DMS153 treated with DMSO at 0.1 percent for 48 hours (cell line): ENCODE measurements around the gene GNAL.

Source experiments
- DNase-seq: peaks from one replicate; lab custom pipeline; 2025; ENCODE audit not compliant: unreplicated experiment; lab: John Stamatoyannopoulos, UW

The GNAL gene

DNA sequence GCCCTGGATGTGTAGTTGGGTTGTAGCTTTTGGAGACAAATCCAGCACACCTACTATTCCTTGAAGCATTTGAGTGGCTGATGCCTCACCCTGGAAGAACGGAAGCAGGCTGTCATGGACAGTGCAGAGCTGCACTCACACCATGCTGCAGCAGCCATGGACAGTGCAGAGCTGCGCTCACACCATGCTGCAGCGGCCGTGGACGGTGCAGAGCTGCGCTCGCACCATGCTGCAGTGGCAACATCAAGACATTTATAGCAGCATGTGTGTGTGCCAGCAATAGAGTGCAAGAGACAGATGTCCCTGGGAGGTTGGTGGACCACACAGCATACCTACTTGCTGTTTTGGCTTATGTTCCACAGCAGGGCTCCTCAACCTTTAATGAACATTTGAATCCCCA, 30.6 kb downstream of the GNAL start:
- no peak for DNase-seq

- no peak for DNase-seq
These were observed 32.7 kb downstream of the GNAL start for GRCh38 chr18:11721720-11722119.

DNA sequence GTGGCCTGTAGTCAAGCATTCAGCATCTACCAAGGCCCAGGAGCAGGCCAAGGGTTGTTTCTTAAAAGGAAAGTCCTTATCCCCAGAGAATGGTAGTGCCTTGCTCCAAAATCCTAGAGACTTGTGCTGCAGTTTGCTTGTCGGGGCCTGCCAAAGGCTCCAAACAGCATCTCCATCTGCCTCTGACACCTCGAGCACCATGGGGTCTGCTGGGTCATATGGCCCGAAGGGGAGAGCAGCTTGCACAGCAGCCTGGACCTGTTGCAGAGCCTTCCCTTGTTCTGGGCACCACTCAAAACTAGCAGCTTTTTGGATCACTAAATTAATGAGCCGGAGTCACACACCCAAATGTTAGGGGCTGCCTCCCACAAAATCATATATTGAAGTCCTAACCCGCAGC, 35.7 kb downstream of the GNAL start:
- no peak for DNase-seq

- no peak for DNase-seq
These were observed 37.5 kb downstream of the GNAL start for GRCh38 chr18:11726556-11726955.

DNA sequence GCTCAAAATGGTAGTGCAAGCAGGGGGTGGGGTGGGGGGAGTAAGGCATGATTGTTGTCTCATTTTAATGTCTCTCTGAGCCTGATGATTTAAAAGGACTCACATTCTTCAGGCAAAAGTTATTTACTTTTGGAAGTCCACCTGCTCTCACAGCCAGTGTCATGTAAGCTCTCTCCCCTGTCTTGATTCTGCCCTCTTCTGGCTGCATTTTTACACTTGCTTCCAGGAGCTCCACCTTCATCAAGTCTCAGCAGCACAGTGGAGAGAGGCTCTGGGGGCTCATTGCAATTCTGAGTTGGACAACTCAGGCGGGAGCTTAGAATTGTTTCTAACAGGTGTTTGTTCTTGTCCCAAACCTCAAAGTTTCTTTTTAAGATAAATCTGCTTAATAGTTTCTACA, 39.2 kb downstream of the GNAL start:
- DNase-seq, result no peak

DNA sequence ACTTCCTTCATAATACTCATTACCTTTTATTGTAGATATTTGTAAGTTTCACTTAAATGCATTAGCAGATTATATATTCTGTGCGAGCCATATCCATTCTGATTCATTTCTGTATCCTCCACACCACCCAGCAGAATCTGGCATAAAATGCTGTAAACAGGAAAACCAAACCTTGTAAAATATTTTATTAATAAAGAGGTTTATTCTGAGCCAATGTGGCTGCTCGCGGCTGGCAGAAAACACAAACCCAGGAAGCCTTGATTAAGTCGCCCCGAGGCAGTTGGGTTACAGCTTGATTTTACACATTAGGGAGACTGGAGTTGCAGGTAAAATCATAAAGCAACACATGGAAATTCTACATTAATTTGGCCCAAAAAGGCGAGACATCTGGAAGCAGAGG, 40.5 kb downstream of the GNAL start:
- no peak for DNase-seq

DNA sequence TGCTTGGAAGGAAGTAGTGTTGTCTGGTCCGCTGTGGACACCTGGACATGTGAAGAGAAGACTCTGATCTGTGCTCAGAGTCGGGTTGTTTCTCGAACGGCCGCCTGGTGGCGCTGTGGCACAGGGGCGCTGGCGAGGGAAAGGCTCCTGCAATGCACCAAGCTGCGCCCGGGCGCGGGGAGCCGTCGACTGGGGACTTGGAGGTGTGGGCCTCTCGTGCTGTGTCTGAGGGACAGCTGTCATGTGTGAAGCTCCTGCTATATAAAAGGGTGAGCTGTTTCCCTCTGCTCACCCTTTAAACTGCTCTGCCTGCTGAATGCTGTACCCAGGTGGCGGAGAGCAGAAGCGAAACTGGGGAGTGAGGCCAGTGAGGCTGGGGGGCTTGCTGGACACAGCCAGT, 44.0 kb downstream of the GNAL start:
- DNase-seq, result peak; percentile 9

- DNase-seq, result no peak
These were observed 47.6 kb downstream of the GNAL start for GRCh38 chr18:11736656-11737055.

DNA sequence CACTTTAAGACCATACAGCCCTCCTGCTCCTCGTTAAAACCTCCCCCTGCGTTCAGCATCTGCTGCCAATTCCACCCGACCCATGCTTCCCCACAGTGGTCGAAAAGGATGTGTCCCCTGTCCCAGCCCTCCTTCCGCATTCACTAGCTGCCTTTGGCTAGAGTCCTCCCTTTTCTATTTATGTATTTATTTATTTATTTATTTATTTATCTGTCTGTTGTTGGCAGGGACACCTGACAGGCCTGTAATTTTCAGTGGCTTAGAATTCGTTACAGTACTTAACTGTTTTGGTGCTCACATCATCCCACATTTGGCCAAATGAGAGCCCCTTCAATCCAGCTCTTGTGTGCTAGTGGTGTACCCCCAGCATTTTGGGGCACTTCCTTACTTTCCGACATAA, 50.8 kb downstream of the GNAL start:
- DNase-seq, result no peak

DNA sequence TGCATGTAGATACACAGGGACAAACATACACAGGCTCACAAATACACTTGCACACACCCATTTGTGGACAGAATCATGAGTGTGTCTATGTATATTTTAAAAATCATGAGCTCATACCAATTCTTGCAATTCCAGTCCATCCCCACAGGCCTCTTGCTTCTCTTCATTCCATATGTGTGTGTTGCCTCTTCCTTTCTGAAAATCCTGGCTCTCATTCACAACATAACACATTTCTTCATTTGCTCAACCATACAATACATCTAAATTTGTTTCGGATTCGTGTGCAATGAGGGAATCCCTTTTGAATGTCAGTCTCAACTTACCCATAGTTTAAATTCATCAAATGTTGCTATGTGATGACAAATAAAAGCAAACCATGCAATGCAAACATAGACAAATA, 51.4 kb downstream of the GNAL start:
- DNase-seq, result no peak

- DNase-seq, result no peak
These were observed 52.6 kb downstream of the GNAL start for GRCh38 chr18:11741505-11742145.

GRCh38 chr18:11745521-11745920, 56.5 kb downstream of the GNAL start:
- no peak for DNase-seq

DNA sequence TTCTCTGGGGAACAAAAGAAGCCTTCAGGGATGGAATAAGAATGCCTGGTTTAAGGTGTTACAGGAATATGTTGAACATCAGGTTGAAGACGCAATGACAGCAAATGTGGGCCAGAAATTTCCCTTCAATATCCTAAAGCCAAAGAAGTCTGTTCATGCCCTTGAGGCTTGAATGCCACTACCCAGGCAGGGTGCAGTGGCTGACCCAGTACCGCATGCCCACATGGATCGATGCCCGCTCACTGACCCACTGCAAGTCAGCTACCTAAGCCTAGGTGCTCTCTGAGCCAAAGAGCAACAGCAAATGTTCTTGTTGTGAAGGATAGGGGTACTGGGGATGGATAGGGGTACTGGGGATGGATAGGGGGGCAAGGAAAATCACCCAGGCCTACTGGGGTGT, 58.2 kb downstream of the GNAL start:
- DNase-seq, result no peak

DNA sequence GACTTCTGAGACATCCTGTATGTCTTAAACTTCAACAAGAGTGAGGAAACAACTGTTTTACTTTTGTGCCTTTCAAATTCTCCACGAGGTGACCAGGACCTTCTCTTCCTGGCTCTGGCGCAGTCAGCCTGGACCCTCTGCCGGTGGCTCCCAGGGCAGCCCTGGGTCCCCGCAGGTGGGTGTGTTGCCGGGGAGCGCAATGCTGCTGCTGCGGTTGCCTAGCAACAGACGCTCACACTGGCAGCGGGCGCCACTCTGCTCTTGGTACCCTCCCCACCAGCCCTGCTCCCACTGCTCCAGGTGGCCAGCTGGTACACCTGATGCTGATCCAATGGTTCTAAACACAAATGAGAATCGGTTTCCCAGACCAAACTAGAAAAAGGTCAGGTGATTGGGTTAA, 58.7 kb downstream of the GNAL start:
- no peak for DNase-seq

GRCh38 chr18:11749305-11749704, 60.2 kb downstream of the GNAL start:
- no peak for DNase-seq

- no peak for DNase-seq
These were observed 61.1 kb downstream of the GNAL start for GRCh38 chr18:11750171-11750570.

DNA sequence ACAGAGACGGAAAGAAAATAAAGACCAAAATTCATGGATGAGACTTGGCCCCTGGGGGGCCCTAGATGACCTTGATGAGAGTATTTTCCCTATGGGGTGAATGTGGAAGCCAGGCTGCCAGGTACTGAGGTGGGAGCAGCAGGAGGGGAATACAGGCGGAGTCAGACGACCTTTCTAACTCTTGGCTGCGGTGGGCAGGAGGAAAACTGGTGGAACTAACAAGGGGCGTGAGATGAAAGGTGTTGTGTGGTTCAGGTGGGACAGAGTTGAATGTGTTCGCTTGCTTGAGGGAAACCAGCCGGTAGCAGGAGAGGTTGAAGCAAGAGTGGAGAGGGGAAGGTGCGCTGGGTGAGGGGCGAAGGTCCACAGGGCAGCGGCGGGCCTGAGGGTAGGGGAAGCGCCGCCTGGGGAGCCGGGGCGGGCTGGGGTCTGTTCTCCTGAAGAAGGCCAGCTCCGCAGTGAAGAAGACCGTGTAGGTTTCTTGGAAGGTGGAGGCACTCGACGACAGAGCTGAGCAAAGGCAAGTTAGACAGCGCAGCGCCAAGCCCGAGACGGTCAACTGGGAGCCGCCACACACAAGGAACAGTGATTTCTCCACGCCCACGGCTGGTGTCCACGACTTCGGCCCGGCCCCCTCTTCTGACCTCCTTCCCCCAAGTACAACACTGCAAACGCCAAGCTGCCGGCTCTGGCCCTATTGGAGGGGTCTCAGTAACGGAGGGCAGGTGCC, 61.7 kb downstream of the GNAL start:
- no peak for DNase-seq

- DNase-seq, result no peak
These were observed 62.5 kb downstream of the GNAL start for GRCh38 chr18:11751341-11752115.

GRCh38 chr18:11752116-11752911, 63.2 kb downstream of the GNAL start:
- no peak for DNase-seq

GRCh38 chr18:11754979-11755378, 65.9 kb downstream of the GNAL start:
- no peak for DNase-seq

DNA sequence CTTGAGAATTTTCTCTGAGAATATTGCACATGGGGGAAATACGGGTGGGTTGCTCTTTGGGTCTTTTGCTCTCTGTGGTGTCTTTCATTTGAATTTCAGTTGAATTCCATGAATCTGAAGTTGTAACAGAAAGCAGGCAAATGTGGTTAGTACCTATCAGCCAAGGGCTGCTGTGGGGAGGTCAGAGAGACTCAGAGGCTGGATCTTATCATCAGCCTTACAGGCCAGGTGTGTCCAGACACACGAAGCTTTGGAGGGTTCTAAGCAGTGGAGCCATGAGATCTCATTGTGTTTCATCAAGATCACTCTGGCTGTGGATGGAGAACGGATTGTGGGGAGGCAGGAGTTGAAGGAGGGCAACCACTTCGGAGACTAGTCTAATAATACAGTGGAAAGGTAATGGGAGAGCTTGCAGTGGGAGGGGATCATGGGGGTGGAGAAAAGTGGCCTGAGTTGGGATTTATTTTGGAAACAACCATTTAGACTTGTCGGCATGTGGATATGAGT, 68.1 kb downstream of the GNAL start:
- no peak for DNase-seq
